ENCODE measurements around the gene FASN. TPM values are rescaled to one million over a fixed set of nuclear protein-coding genes. Genes with fewer than 3 reads are reported as not detected.

FASN gene
- total and polyA plus RNA-seq, 2 of the 13 experiments (the other 11 are each of a cell fraction or from before 2014, with no cell fraction given), result 51.7 to 101 TPM

GRCh38 chr17:82046903-82047302 lies 51.1 kb downstream of the FASN start:
- TSS peak; percentile 12 for BruUV-seq (replicated peaks)
- Histone ChIP-seq H3K9me3 (ENCODE audit: low read length) (no peaks in the 10 kb centered on the region), H3K4me2 (ENCODE audit: low read depth, low read length) (no peak overlapping the region), H2AFZ (ENCODE audit: low read length) (no peak overlapping the region), H3K27ac (ENCODE audit: extremely low read length, insufficient read depth, low read length) (no peak overlapping the region), H3K4me3 (replicated peaks in 1 of 3; ENCODE audit: insufficient read depth in 1 of 3, low read depth in 2 of 3, low read length in 3 of 3) (no peak overlapping the region), H3K27me3 (ENCODE audit: control insufficient read depth in 1 of 2, insufficient read depth in 2 of 2, low read length in 2 of 2) (no peaks in the 10 kb centered on the region; a peak in 1 of 5 replicates), H3K4me1 (ENCODE audit: insufficient read depth, low read length) (peaks cover 39% of the 10 kb centered on the region), H4K20me1 (ENCODE audit: insufficient read depth, low read length) (no peaks in the 10 kb centered on the region), H3K9ac (ENCODE audit: insufficient read depth, low read depth, low read length) (no peak overlapping the region), H3K79me2 (ENCODE audit: insufficient read depth, low read length) (peaks cover 18% of the 10 kb centered on the region), H3K36me3 (replicated peaks in 1 of 2; ENCODE audit: control insufficient read depth in 1 of 2, insufficient read depth in 2 of 2, low read length in 2 of 2) (peaks cover 8 to 29% of the 10 kb centered on the region in 2 experiments; a peak in 4 of 5 replicates)
- WGBS (ENCODE audit: low lambda C conversion rate), result 96% methylated on average over 21 of the region's 21 CpGs
- ATAC-seq (no peak), FAIRE-seq (no peak), DNase-seq (ENCODE audit: low spot score) (no peak)
- ChIA-PET CTCF (ENCODE audit: low intra/inter-chr PET ratio, low total read pairs) (no interaction called here), POLR2A (no interaction called here)
- no peak for TF ChIP-seq FOXA1 (IDR thresholded peaks at IDR 0.05)
- no peak for TF ChIP-seq FOXA1 (CRISPR knock-in tag; IDR thresholded peaks at IDR 0.05)
- TF ChIP-seq RBFOX2 (IDR thresholded peaks at IDR 0.05; ENCODE audit: low read depth, low read length), result peak; percentile 55; the same call in 1 of the 2 replicates
- in situ Hi-C loops (cut with HindIII; ENCODE audit: extremely low pct_ligation_motif_present, low pct_unique_long_range_greater_than_20kb), result no loop called here
- intact Hi-C loops (cut with micrococcal nuclease; ENCODE audit: unreplicated experiment), result no loop called here

GRCh38 chr17:82045936-82046484 lies 52.0 kb downstream of the FASN start:
- FAIRE-seq (no peak), DNase-seq (ENCODE audit: low spot score) (no peak), ATAC-seq (no peak)
- intact Hi-C loops (cut with micrococcal nuclease; ENCODE audit: unreplicated experiment) (loop anchor here (2.0 kb wide), 1 partner anchor 29 kb away; no protein-coding TSS in a partner anchor), in situ Hi-C loops (cut with HindIII; ENCODE audit: extremely low pct_ligation_motif_present, low pct_unique_long_range_greater_than_20kb) (no loop called here)
- ChIA-PET CTCF (ENCODE audit: low intra/inter-chr PET ratio, low total read pairs) (no interaction called here), POLR2A (no interaction called here)
- Histone ChIP-seq H3K79me2 (ENCODE audit: insufficient read depth, low read length) (peaks cover 18% of the 10 kb centered on the region), H3K36me3 (replicated peaks in 1 of 2; ENCODE audit: control insufficient read depth in 1 of 2, insufficient read depth in 2 of 2, low read length in 2 of 2) (peaks cover 8 to 29% of the 10 kb centered on the region in 2 experiments; a peak in 4 of 5 replicates), H4K20me1 (ENCODE audit: insufficient read depth, low read length) (no peaks in the 10 kb centered on the region), H3K27me3 (ENCODE audit: control insufficient read depth in 1 of 2, insufficient read depth in 2 of 2, low read length in 2 of 2) (no peaks in the 10 kb centered on the region; a peak in 1 of 5 replicates), H3K4me3 (replicated peaks in 1 of 3; ENCODE audit: insufficient read depth in 1 of 3, low read depth in 2 of 3, low read length in 3 of 3) (no peak overlapping the region), H3K9me3 (ENCODE audit: low read length) (no peaks in the 10 kb centered on the region), H3K4me1 (ENCODE audit: insufficient read depth, low read length) (peaks cover 47% of the 10 kb centered on the region), H2AFZ (ENCODE audit: low read length) (no peak overlapping the region), H3K9ac (ENCODE audit: insufficient read depth, low read depth, low read length) (no peak overlapping the region), H3K27ac (ENCODE audit: extremely low read length, insufficient read depth, low read length) (peak overlapping the region; percentile 20), H3K4me2 (ENCODE audit: low read depth, low read length) (no peak overlapping the region)
- WGBS (ENCODE audit: low lambda C conversion rate), result 79% methylated on average over 14 of the region's 14 CpGs
- no TSS peak for BruUV-seq (replicated peaks)
- TF ChIP-seq POLR2A (IDR thresholded peaks at IDR 0.05; ENCODE audit: insufficient read depth in 1 of 2, low read depth in 2 of 2, low read length in 2 of 2) (peak in 1 of 2 experiments; percentile 47; a peak in 1 of 4 replicates), ZNF720 (CRISPR knock-in tag; IDR thresholded peaks at IDR 0.05) (no peak), NFRKB (IDR thresholded peaks at IDR 0.05) (no peak), CEBPZ (IDR thresholded peaks at IDR 0.05; ENCODE audit: low read length) (no peak), RFX5 (IDR thresholded peaks at IDR 0.05; ENCODE audit: low read depth, low read length) (no peak), TCF7L2 (IDR thresholded peaks at IDR 0.05; ENCODE audit: low read depth, low read length) (no peak), SMAD1 (CRISPR knock-in tag; IDR thresholded peaks at IDR 0.05; ENCODE audit: borderline replicate concordance, low read depth) (no peak)
- TF ChIP-seq, protein P1, sequence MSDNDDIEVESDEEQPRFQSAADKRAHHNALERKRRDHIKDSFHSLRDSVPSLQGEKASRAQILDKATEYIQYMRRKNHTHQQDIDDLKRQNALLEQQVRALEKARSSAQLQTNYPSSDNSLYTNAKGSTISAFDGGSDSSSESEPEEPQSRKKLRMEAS (IDR thresholded peaks at IDR 0.05), result peak; percentile 61
- TF ChIP-seq, protein P2, sequence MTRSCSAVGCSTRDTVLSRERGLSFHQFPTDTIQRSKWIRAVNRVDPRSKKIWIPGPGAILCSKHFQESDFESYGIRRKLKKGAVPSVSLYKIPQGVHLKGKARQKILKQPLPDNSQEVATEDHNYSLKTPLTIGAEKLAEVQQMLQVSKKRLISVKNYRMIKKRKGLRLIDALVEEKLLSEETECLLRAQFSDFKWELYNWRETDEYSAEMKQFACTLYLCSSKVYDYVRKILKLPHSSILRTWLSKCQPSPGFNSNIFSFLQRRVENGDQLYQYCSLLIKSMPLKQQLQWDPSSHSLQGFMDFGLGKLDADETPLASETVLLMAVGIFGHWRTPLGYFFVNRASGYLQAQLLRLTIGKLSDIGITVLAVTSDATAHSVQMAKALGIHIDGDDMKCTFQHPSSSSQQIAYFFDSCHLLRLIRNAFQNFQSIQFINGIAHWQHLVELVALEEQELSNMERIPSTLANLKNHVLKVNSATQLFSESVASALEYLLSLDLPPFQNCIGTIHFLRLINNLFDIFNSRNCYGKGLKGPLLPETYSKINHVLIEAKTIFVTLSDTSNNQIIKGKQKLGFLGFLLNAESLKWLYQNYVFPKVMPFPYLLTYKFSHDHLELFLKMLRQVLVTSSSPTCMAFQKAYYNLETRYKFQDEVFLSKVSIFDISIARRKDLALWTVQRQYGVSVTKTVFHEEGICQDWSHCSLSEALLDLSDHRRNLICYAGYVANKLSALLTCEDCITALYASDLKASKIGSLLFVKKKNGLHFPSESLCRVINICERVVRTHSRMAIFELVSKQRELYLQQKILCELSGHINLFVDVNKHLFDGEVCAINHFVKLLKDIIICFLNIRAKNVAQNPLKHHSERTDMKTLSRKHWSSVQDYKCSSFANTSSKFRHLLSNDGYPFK (CRISPR knock-in tag; IDR thresholded peaks at IDR 0.05; ENCODE audit: borderline replicate concordance), result no peak

Measured in HepG2 (cell line).